NCI-H1048 (cell line): ENCODE results near the gene EXOC3L2.
"Not testable (repeated sequence)": the region's sequence is repeated elsewhere in the genome, so short reads cannot be mapped to it uniquely, and the experiment has no call there.

Experiments used
- DNase-seq: peaks from one replicate; lab custom pipeline; 2025; lab: John Stamatoyannopoulos, UW

EXOC3L2 gene

GRCh38 chr19:45245334-45245787, at the start of gene EXOC3L2:
EXOC3L2 (minus strand) TSS chr19:45245407; CDS start chr19:45239045, 6,362 bp downstream.
- DNase-seq, result no peak

- DNase-seq, result no peak
Measured at GRCh38 chr19:45294291-45295029, 49.3 kb upstream of the EXOC3L2 start.

DNA sequence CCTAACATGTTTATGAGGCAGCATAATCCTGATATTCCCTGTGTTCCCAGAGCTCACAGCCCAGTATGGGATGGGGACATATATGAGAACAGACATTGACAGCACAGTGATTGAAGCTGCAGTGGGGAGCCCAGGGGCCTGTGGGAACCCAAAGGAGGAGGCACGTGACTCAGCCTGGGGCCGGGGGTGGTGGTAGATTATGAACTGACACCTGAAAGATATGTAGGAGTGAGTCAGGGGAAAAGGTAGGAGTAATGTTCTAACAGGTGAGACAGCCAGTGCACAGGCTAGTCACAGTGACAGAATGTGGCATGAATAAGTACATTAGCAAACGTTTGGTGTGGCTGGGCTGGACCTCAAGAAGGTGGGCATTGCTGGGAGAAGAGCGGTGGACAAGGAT, 48.5 kb upstream of the EXOC3L2 start:
- DNase-seq, result no peak

DNA sequence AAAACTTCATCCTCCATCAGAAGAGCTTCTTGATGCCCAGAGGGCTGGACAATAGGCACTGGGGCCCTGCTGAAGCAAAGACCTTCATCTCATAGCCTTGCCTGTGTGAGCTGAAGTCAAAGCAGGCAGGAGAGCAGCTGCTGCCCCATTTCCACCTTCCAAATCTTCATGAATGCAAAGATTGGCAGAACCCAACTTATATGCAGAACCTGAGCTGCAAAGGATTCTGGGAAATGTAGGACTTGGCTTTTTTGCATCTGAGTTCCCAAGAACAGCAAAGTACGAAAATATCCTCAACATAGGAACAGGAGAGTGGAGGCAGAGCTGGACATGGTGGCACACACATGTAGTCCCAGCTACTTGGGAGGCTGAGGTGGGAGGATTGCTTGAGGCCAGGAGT, 46.6 kb upstream of the EXOC3L2 start:
- DNase-seq, result no peak

- no peak for DNase-seq
Measured at GRCh38 chr19:45290381-45290931, 45.2 kb upstream of the EXOC3L2 start.

DNA sequence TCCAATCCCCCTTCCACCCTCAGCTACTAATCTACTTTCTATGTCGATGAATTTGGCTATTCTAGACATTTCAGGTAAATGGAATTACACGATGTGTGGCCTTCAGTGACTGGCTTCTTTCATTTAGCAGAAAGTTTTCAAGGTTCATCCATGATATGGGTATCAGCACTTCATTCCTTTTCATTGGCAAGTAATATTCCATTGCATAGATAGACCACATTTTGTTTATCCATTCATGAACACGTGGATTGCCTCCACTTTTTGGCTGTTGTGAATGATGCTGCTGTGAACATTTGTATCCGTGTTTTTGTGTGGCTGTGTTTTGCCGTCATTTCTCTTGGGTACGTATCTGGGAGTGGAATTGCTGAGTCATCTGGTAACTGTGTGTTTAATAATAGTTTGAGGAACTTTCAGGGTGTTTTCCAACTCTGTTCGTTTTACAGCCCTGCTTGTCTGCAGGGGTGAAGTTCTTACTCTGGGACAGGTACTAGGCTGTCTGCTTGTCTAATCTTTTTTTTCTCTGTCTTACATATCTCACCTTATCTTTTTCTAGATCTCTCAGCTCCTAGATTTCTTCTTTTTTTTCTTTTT, 38.3 kb upstream of the EXOC3L2 start:
- DNase-seq, result no peak

GRCh38 chr19:45280471-45280961, 35.3 kb upstream of the EXOC3L2 start:
- DNase-seq, result no peak

DNA sequence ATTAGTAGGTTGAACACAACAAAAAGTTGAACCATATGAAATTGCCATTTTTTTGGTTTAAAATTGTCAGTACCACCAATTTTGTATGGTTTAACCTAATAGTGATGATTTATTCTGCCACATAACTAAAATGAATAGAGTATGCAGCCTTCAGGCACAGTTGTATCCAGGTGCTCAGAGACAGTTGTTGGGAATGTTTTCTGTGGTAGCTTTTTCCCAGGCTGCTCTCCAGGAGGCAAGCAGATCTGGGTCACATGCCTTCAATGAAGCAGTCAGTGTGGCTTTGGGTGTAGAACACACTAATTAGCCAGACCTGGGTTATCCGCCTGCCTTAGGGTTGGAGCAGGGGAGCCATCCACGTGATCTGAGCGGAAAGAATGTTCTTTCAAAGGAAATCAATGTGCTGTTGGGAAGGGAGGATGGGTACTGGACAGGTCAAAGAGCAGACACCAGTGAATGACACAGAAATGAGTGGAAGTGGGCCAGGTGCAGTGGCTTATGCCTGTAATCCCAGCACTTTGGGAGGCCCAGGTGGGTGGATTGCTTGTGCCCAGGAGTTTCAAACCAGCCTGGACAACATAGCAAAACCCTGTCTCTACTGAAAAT, 34.5 kb upstream of the EXOC3L2 start:
- no peak for DNase-seq

- DNase-seq, result no peak
Measured at GRCh38 chr19:45278087-45278486, 32.9 kb upstream of the EXOC3L2 start.

GRCh38 chr19:45276284-45276687, 31.1 kb upstream of the EXOC3L2 start:
- no peak for DNase-seq

DNA sequence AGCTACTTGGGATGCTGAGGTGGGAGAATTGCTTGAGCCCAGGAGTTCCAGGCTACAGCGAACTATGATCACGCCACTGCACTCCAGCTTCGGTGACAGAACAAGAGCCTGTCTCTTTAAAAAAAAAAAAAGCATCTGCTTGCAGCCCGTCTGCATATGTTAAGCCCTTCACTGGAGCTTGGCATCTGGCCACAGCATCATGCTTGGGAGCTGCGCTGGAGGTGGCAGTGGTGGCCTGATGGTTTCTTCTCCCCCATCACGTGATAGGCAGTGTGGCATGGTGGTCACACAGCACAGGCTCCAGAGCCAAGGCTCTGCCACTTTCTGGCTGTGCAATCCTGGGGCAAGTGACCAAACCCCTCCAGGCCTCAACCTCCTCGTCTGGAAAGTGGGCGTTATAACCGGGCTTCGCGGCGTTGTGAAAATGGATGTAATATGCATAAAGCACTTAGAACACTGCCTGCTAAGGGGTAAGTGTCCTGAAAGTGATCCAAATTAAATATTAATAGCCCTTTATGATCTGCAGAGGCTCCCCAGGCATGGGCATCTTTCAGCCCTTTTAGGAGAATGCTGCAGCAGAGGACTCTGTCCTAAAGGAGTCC, 30.3 kb upstream of the EXOC3L2 start:
- no peak for DNase-seq

DNA sequence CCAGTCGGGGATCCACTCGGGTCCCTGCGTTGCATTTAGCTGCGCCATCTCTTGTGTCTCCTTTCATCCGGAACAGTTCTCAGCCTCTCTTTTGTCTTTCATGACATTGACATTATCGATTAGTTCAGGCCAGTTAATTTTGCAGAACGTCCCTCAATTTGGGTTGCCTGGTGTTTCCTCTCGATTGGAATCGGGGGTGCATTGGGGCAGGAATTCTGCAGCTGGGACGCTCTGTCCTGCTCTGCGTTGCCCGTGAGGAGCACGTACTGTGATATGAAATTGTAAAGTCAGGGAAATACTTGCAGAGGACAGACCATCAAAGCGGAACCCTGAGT, 28.3 kb upstream of the EXOC3L2 start:
- DNase-seq, result no peak

DNA sequence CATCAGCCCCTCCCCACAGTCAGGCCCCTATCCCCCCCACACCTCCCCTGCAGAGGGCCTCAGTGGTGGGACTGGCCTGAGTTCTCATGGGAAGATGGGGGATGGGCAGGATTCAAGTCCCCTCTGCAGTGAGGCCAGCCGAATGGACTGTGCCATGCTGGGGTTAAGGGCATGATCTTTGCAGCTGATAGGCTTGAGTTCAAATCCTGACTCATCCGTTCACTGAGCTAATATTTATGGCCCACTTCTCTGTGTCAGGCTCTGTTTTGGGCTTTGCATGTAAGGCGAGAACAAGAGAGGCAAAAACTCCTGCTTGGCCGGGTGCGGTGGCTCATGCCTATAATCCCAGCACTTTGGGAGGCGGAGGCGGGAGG, 26.5 kb upstream of the EXOC3L2 start:
- DNase-seq, result no peak

DNA sequence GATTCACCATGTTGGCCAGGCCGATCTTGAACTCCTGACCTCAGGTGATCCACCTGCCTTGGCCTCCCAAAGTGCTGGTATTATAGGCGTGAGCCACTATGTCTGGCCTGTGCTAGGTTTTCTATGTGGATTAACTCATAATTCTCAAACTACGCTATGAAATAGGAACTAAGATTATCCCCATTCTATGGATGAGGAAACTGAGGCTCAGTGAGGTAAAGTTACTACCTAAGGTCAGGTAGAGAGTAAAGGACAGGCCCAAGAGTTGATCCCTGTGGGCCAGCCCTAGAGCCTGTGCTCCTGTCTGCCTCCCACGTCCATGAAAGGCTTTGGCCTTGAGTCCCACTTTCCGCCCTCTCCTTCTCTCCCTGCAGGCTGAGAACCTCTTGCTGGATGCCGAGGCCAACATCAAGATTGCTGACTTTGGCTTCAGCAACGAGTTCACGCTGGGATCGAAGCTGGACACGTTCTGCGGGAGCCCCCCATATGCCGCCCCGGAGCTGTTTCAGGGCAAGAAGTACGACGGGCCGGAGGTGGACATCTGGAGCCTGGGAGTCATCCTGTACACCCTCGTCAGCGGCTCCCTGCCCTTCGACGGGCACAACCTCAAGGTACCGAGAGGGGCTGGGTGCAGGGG, 26.0 kb upstream of the EXOC3L2 start:
- no peak for DNase-seq

DNA sequence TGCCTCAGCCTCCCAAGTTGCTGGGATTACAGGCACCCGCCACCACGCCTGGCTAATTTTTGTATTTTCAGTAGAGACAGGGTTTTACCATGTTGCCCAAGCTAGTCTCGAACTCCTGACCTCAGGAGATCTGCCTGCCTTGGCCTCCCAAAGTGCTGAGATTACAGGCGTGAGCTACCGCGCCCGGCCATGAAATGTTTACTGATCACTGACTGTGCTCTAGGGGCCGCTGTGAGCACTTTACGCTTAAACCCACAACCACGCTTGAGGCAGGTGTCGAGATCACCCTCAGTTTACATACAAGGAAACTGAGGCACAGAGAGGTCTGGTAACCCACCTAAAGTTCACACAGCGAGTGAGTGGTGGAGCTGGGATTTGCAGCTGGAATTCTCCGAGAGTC, 24.7 kb upstream of the EXOC3L2 start:
- DNase-seq, result not testable (repeated sequence)

- no peak for DNase-seq
Measured at GRCh38 chr19:45267296-45267695, 22.1 kb upstream of the EXOC3L2 start.

- DNase-seq, result no peak
Measured at GRCh38 chr19:45265375-45265774, 20.2 kb upstream of the EXOC3L2 start.

- no peak for DNase-seq
Measured at GRCh38 chr19:45264781-45265317, 19.6 kb upstream of the EXOC3L2 start.

DNA sequence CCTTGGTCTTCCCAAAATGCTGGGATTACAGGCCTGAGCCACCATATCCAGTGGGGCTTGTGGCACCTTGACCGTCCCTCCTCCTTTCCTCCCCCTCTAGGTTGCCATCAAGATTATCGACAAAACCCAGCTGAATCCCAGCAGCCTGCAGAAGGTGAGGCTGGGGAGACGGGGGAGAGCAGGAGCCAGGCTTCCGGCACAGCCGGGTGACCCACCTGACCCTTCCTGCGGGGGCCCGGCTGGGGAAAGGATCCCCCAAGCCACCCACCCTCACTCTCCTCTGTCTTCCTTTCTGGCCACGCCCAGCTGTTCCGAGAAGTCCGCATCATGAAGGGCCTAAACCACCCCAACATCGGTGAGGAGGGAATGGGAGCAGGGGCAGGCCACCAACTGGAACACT, 17.8 kb upstream of the EXOC3L2 start:
- DNase-seq, result no peak

DNA sequence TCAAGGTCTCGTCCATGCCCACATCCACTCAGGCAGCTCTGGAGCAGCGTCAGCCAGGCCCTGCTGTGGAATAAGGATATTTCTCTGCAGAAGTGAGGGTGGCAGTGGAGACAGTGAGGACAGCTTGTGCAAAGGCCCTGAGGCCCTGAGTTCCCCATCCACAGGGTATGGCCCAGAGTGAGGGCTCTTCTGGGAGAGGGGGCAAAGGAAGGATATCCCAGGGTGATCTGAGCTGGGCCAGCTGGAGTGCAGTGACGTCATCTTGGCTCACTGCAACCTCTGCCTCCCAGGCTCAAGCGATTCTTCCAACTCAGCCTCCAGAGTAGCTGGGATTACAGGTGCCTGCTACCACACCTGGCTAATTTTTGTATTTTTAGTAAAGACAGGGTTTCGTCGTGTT, 17.4 kb upstream of the EXOC3L2 start:
- DNase-seq, result no peak

DNA sequence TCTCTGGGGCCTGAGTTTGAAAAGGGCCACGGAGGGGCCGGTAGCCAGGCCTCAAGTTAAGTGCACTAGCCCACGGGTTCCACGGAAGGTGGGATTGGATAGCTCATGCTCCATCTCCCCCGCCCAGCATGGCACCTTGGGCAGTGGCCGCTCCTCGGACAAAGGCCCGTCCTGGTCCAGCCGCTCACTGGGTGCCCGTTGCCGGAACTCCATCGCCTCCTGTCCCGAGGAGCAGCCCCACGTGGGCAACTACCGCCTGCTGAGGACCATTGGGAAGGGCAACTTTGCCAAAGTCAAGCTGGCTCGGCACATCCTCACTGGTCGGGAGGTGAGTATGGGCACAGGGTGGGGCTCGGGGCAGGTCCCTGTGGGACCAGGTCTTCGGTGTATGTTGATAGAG, 13.7 kb upstream of the EXOC3L2 start:
- no peak for DNase-seq

DNA sequence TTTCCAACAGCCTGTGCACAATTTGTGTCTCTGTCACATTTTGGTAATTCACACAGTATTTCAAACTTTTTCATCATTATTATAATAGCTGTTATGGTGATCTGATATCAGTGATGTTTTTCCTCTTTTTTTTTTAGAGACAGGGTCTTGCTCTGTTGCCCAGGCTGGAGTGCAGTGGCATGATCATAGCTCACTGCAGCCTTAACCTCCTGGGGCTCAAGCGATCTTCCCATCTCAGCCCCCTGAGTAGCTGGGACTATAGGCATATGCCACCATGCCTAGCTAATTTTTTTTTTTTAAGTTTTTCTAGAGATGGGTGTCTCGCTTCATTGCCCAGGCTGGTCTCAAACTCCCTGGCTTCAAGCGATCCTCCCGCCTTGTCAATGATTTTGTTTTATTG, 11.6 kb upstream of the EXOC3L2 start:
- DNase-seq, result no peak
